Right lobe of liver (tissue), 6 donors: ENCODE measurements around the gene OMD. TPM values are rescaled to one million over a fixed set of nuclear protein-coding genes. Genes with fewer than 3 reads are reported as not detected.
"Not testable (repeated sequence)": the region's sequence is repeated elsewhere in the genome, so short reads cannot be mapped to it uniquely, and the experiment has no call there.

Experiments used
- ATAC-seq, 4 donors: fragments of 200-7000 bp; cut with Tn5 transposase; one replicate each; pipeline ENCODE4 v1.9.1; 2020; ENCODE audit warnings: mild to moderate bottlenecking in 4 of 4, moderate library complexity in 4 of 4
- DNase-seq, 3 donors: peaks; one replicate each; pipeline ENCODE4 v3.0.0-alpha.2; 2020
- H3K27ac ChIP-seq, 3 donors: fragments of 200-600 bp; one replicate each; pipeline ENCODE4 v1.8.0; 2022
- H3K27me3 ChIP-seq, 2 donors: fragments of 200-600 bp; one replicate each; pipeline ENCODE4 v1.8.0; 2022
- H3K36me3 ChIP-seq, 4 donors: fragments of 200-600 bp; sonication (generic) in 1 of 4; one replicate each; pipeline versions ENCODE4 v1.5.1 to v1.8.0; 2017 to 2022; ENCODE audit warnings: control low read depth in 1 of 4
- H3K4me1 ChIP-seq, 4 donors: fragments of 200-600 bp; sonication (generic) in 1 of 4; one replicate each; pipeline versions ENCODE4 v1.5.1 to v1.8.0; 2017 to 2022; ENCODE audit warnings: control low read depth in 1 of 4
- H3K4me3 ChIP-seq, 3 donors: fragments of 200-600 bp; one replicate each; pipeline ENCODE4 v1.8.0; 2022
- H3K9me3 ChIP-seq, 4 donors: fragments of 200-600 bp; sonication (generic) in 1 of 4; one replicate each; pipeline versions ENCODE4 v1.5.1 to v1.8.0; 2017 to 2022; ENCODE audit warnings: control low read depth in 1 of 4
- POLR2A ChIP-seq: fragments of 450-650 bp; IDR thresholded peaks from one replicate; pipeline ENCODE4 v1.6.1; 2017; ENCODE audit warnings: antibody characterized with exemption, mild to moderate bottlenecking
- WGBS: methylation state at CpG from one replicate; pipeline ENCODE4 v1.1.6; 2018; ENCODE audit warnings: low coverage, low lambda C conversion rate; ENCODE audit not compliant: insufficient coverage; ENCODE audit errors: missing lambda C conversion rate; 5-methylcytosine and 5-hydroxymethylcytosine counted together
- intact Hi-C, 2 donors: fragments of 100-400 bp; cut with DNase I; formaldehyde crosslinking; loops; one replicate each; pipeline versions ENCODE4 v1.11.2 to v1.14.1; 2022
- total RNA-seq, 6 experiments: library from RNA; depleted of rRNA in 2 of 6; stranded (reverse); fragments of >200 nt in 2 of 6; fragmentation: NEBNext Ultra II Directional in 3 of 6; extraction: Animal tissue kit (Norgen Biotek cat#: 25700) in 3 of 6; gene quantifications; one replicate each; pipeline versions ENCODE4 v1.1.0 to v1.2.4, GENCODE V29; 2016 to 2023
- TF ChIP-seq, protein P1 (sequence below), 4 donors: fragments of 200-600 bp in 3 of 4; fragments of 450-650 bp in 1 of 4; IDR thresholded peaks; one replicate each; pipeline versions ENCODE4 v1.5.1 to v1.8.0; 2016 to 2022; ENCODE audit warnings: antibody characterized with exemption in 4 of 4, mild to moderate bottlenecking in 2 of 4
- donor health status: DM: no; HTN: yes; CAD: no.
- donor health status: DM: no; HTN: no; CAD: no.
- donor health status: DM: no; HTN: no; CAD: no.
- donor health status: DM: no; HTN: yes; CAD: no.
- donor health status: DM: no; HTN: yes; CAD: no.

The OMD gene
- total RNA-seq, 6 experiments from 2014 or later = 0.11 to 2.0 (median 0.56) TPM; not detected in 1

DNA sequence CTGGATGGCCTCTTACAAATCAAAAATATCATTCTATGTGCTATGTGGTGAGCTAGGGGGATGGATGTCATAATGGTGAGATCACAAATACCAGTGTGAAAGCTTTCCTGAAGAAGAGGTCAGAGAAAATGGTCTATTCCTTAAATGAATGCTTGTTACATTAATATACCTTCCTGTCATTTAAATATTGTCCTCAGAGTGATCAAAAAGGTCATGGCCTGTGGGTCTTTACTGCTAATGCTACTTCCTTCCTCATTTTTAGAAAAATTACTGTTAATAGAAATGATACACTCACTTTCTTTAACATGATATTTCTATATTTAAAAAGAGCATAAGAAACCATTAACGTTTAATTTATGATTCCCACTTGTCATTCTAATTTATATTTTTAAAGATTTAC lies 9.7 kb downstream of the OMD start:
- H3K4me3 ChIP-seq = no peak overlapping the region
- DNase-seq (no peak), ATAC-seq (no peak)
- no peak for TF ChIP-seq POLR2A
- TF ChIP-seq, protein P1, sequence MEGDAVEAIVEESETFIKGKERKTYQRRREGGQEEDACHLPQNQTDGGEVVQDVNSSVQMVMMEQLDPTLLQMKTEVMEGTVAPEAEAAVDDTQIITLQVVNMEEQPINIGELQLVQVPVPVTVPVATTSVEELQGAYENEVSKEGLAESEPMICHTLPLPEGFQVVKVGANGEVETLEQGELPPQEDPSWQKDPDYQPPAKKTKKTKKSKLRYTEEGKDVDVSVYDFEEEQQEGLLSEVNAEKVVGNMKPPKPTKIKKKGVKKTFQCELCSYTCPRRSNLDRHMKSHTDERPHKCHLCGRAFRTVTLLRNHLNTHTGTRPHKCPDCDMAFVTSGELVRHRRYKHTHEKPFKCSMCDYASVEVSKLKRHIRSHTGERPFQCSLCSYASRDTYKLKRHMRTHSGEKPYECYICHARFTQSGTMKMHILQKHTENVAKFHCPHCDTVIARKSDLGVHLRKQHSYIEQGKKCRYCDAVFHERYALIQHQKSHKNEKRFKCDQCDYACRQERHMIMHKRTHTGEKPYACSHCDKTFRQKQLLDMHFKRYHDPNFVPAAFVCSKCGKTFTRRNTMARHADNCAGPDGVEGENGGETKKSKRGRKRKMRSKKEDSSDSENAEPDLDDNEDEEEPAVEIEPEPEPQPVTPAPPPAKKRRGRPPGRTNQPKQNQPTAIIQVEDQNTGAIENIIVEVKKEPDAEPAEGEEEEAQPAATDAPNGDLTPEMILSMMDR (IDR thresholded peaks at IDR 0.05) = no peak
- no peak overlapping the region for H3K27ac ChIP-seq
- H3K9me3 ChIP-seq = no peaks in the 10 kb centered on the region
- no peaks in the 10 kb centered on the region for H3K27me3 ChIP-seq
- intact Hi-C loops = no loop called here
- no peaks in the 10 kb centered on the region for H3K36me3 ChIP-seq
- no peaks in the 10 kb centered on the region for H3K4me1 ChIP-seq
- WGBS = 44% methylated on average over 1 of the region's 1 CpG

DNA sequence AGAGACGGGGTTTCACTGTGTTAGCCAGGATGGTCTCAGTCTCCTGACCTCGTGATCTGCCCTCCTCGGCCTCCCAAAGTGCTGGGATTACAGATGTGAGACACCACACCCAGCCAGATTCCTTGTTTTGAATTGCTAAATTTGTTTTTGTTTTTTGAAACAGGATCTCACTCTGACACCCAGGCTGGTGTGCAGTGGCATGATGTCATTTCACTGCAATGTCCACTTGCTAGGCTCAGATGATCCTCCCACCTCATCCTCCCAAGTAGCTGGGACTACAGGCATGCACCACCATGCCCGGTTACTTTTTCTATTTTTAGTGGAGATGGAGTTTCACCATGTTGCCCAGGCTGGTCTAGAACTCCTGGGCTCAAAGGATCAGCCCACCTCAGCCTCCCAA lies 13.1 kb downstream of the OMD start:
- H3K27ac ChIP-seq, H3K36me3 ChIP-seq, H3K27me3 ChIP-seq, H3K4me1 ChIP-seq, intact Hi-C loops, H3K4me3 ChIP-seq, DNase-seq, H3K9me3 ChIP-seq: not testable (repeated sequence)
- 94% methylated on average over 4 of the region's 4 CpGs for WGBS
- peak in 1 of 4 donors; percentile 35 for ATAC-seq

DNA sequence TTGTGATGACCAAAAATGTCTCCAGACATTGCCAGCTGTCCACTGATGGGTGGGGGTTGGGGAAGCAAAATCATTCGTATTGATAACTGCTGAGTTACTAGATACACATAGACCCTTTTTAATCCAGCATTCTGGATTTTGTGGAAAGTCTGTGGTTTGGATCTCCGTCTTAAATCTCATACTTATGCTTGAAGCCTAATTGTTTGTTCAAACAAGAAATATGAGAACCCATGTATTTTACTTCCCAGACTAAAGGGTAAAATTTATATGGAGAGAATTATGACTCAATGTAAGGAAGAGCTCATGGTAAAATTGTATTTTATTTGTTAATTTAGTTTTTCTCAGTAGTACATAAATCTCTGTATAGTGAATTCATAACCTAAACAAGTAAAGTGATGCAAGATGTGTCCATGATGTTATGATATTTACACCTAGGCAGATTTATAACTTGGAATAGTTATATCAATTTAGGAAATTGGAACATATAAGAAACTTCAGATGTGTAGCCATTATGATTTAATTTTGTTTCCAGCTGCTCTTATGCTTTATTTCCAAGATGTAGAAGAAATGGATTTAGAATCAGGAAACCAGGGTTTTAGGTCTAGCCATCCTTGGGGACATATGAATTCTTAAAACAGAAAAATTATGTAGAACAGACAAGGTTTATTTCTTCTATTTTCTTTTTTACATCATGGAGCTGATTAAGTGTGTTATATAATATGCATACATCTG lies 15.4 kb downstream of the OMD start:
- no peak for DNase-seq
- Histone ChIP-seq H3K9me3 (no peaks in the 10 kb centered on the region), H3K4me1 (no peaks in the 10 kb centered on the region)

DNA sequence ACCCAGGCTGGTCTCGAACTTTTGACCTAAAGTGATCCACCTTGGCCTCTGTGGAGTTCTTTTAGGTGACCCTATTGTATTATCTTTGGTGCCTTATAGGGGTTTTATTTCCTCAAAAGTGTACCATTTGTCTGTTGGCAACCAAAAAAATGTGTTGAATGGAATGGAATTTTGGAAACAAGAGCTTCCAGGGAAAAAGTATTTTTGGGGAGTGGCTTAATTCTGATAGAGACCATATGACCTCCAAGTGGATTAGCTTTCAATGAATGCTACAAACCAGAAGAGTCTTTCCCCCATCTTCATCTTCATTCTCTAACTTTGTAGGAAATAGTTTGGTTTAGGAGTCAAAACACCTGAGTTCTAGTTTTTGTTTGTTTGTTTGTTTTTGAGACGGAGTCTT lies 16.5 kb downstream of the OMD start:
- H3K36me3 ChIP-seq = no peaks in the 10 kb centered on the region
- TF ChIP-seq POLR2A = no peak
- TF ChIP-seq, protein P1 (IDR thresholded peaks at IDR 0.05) = no peak
- no peak for DNase-seq
- no peaks in the 10 kb centered on the region for H3K27me3 ChIP-seq
- 85% methylated on average over 2 of the region's 2 CpGs for WGBS
- H3K4me1 ChIP-seq = no peaks in the 10 kb centered on the region
- no peak overlapping the region for H3K27ac ChIP-seq
- no peak overlapping the region for H3K4me3 ChIP-seq
- no peaks in the 10 kb centered on the region for H3K9me3 ChIP-seq
- no peak for ATAC-seq
- intact Hi-C loops = no loop called here

More for the DNA sequence above, 15.4 kb downstream of the OMD start:
- Histone ChIP-seq H3K36me3 (no peaks in the 10 kb centered on the region), H3K27ac (no peak overlapping the region), H3K4me3 (no peak overlapping the region), H3K27me3 (no peaks in the 10 kb centered on the region)
- intact Hi-C loops = no loop called here
- WGBS = 94% methylated on average over 2 of the region's 2 CpGs
- TF ChIP-seq POLR2A = no peak
- TF ChIP-seq, protein P1 (IDR thresholded peaks at IDR 0.05) = no peak
- ATAC-seq = no peak

DNA sequence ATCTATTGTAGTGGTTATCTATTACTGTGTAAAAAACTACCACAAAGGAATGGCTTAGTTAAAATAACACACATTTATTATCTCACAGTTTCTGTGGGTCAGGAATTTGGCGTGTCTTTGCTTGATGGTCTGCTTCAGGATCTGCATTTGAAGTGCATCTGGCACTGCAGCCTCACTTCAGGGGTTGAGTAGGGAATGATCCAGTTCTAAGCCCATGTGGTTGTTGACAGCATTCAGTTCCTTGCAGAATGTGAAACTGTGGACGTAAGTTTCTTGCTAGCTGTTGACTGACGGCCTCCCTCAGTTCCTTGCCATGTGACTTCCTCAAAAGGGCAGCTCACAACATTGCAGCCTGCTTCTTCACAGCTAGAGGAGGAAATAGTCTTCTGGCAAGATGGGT lies 17.8 kb downstream of the OMD start:
- DNase-seq = peak in 1 of 3 donors; percentile 48
- ATAC-seq = peak; percentile 69 to 92 (median 86)
- WGBS = 35% methylated on average over 2 of the region's 3 CpGs
- Histone ChIP-seq H3K27me3 (no peaks in the 10 kb centered on the region), H3K36me3 (no peaks in the 10 kb centered on the region), H3K9me3 (no peaks in the 10 kb centered on the region), H3K4me3 (no peak overlapping the region), H3K4me1 (no peaks in the 10 kb centered on the region), H3K27ac (no peak overlapping the region)
- intact Hi-C loops = no loop called here
- TF ChIP-seq POLR2A = no peak
- TF ChIP-seq, protein P1 (IDR thresholded peaks at IDR 0.05) = no peak
